ENCODE results near the gene RNPS1.

DNA sequence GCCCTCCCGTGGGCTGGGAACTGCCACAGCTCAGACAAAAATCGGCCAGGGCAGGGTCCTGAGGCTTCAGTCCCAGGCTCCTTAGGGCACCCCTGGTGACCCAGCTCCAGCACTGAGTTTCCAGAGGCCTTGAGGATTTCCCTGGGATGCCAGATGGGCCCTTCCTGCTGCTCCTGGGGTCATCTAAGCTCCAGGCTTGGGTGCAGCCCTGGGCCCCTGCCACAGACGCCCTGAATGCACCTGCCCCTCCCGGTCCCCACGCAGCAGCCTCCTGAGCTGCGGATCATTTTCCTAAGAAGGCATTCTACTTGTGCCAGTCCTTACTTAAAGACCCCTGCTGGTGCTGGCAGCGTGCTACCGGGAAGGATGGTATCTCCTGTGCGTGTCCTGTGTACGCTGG is 6.0 kb upstream of the RNPS1 start:
- TF ChIP-seq, protein P1, sequence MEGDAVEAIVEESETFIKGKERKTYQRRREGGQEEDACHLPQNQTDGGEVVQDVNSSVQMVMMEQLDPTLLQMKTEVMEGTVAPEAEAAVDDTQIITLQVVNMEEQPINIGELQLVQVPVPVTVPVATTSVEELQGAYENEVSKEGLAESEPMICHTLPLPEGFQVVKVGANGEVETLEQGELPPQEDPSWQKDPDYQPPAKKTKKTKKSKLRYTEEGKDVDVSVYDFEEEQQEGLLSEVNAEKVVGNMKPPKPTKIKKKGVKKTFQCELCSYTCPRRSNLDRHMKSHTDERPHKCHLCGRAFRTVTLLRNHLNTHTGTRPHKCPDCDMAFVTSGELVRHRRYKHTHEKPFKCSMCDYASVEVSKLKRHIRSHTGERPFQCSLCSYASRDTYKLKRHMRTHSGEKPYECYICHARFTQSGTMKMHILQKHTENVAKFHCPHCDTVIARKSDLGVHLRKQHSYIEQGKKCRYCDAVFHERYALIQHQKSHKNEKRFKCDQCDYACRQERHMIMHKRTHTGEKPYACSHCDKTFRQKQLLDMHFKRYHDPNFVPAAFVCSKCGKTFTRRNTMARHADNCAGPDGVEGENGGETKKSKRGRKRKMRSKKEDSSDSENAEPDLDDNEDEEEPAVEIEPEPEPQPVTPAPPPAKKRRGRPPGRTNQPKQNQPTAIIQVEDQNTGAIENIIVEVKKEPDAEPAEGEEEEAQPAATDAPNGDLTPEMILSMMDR (IDR thresholded peaks at IDR 0.05; ENCODE audit: low read depth, low read length), result no peak
- TF ChIP-seq, protein P2, sequence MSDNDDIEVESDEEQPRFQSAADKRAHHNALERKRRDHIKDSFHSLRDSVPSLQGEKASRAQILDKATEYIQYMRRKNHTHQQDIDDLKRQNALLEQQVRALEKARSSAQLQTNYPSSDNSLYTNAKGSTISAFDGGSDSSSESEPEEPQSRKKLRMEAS (IDR thresholded peaks at IDR 0.05; ENCODE audit: low read depth, low read length), result no peak

All from NB4 (cell line).